ENCODE data around the gene FRYL.

DNA sequence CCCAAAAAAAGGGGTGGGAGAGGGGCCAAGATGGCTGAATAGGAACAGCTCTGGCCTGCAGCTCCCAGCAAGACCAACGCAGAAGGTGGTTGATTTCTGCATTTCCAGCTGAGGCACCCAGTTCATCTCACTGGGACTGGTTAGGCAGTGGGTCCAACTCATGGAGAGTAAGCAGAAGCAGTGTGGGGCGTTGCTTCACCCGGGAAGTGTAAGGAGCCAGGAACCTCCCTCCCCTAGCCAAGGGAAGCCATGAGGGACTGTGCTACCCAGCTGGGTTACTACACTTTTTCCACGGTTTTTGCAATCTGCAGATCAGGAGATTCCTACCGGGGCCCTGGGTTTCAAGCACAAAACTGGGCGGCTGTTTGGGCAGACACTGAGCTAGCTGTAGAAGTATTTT lies 36.9 kb upstream of the FRYL start:
- TF ChIP-seq, protein P1, sequence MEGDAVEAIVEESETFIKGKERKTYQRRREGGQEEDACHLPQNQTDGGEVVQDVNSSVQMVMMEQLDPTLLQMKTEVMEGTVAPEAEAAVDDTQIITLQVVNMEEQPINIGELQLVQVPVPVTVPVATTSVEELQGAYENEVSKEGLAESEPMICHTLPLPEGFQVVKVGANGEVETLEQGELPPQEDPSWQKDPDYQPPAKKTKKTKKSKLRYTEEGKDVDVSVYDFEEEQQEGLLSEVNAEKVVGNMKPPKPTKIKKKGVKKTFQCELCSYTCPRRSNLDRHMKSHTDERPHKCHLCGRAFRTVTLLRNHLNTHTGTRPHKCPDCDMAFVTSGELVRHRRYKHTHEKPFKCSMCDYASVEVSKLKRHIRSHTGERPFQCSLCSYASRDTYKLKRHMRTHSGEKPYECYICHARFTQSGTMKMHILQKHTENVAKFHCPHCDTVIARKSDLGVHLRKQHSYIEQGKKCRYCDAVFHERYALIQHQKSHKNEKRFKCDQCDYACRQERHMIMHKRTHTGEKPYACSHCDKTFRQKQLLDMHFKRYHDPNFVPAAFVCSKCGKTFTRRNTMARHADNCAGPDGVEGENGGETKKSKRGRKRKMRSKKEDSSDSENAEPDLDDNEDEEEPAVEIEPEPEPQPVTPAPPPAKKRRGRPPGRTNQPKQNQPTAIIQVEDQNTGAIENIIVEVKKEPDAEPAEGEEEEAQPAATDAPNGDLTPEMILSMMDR (IDR thresholded peaks at IDR 0.05) = no peak
- no peak for TF ChIP-seq POLR2A (IDR thresholded peaks at IDR 0.05)

Measured in right lobe of liver (tissue), 4 donors.